HEK293T (cell line): Measurements from ENCODE around the gene TXNIP.

ENCODE experiments used
- FOXM1 ChIP-seq: fragments of 450-650 bp; IDR thresholded peaks from 2 replicates; pipeline ENCODE4 v1.6.1; 2017; ENCODE audit warnings: mild to moderate bottlenecking, borderline replicate concordance
- L3MBTL2 ChIP-seq: fragments of 450-650 bp; conservative IDR thresholded peaks from 2 replicates; pipeline ENCODE4 v1.6.1; 2016; ENCODE audit warnings: mild to moderate bottlenecking
- SP1 ChIP-seq: fragments of 450-650 bp; IDR thresholded peaks from 2 replicates; pipeline ENCODE4 v1.6.1; 2017
- SUZ12 ChIP-seq: fragments of 450-650 bp; IDR thresholded peaks from 2 replicates; pipeline ENCODE4 v1.6.1; 2016; ENCODE audit warnings: mild to moderate bottlenecking
- TARDBP ChIP-seq: fragments of 450-650 bp; IDR thresholded peaks from 2 replicates; pipeline ENCODE4 v1.6.1; 2016

DNA sequence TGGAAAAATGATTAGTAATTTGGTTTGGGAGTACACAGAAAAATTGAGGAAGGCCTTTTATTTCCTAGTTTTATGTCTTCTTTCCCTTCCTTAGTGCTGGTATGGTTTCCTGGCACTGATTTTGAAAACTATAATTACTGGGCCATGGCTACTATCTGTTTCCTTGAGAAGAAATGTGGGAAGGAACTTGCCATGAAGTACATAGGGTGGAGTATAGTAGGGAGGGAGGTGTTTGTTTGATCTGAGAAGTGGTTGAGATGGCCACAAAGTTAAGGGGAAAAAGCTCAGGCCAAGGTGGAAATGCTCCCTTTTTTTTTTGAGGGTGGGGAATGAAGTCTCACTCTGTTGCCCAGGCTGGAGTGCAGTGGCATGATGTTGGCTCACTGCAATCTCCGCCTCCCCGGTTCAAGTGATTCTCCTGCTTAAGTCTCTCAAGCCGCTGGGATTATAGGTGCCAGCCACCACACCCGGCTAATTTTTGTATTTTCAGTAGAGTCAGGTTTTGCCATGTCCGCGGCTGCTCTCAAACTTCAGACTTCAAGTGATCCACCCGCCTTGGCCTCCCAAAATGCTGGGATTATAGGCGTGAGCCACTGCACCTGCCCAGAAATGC lies 13.9 kb upstream of the TXNIP start:
- TF ChIP-seq TARDBP, result no peak
- no peak for TF ChIP-seq L3MBTL2
- no peak for TF ChIP-seq SUZ12
- no peak for TF ChIP-seq SP1
- TF ChIP-seq FOXM1, result no peak
